GM12872 (cell line): Measurements from ENCODE around the gene STK10.

ENCODE experiments used
- TF ChIP-seq, protein P1 (sequence below): IDR thresholded peaks from 3 replicates; pipeline ENCODE4 v1.5.1; 2011; ENCODE audit warnings: low read depth, mild to moderate bottlenecking, low read length, moderate library complexity; ENCODE audit not compliant: insufficient read depth

The STK10 gene

DNA sequence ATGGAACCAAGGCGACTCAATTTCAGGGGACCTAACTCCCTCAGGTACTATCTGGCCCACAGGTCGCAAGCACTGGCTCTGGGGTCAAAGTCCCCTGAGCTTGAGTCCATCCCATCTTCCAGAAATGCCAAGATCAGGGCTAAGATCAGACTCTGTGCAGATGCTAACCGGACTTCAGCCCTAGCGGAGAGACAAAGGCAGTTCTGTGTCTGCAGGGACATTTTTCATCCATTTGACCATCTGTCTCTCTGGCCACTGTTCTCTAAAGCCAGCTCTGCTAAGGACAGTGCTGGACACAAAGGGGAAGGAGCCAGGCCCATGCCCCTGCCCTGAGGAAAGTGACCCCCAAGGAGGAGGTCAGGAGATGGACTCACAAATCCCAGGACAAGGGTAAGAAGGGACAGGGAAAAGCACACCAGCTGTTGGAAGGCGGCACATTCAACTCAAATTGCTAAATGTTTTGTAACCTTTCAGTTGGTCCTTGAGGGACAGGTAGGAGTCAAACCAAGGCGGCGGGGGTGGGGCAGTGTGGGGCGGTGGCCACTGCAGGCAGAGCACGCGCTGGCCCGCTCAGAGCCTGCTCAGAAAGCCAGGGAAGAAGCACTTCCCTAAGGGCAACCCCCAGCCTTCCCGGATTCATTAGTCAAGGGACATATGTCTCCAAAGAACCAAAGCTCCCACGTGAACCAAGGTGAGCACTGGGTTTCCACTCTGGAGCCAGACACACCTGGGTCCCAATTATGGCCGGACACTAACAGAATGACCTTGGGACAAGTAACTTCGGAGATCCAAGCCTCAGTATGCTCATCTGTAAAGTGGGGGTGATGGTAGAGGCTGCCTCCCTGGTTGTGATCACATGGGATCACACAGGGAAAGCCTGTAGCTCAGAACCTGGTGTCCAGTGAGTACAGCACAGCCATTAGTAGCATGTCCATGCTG, 42.8 kb downstream of the STK10 start:
- TF ChIP-seq, protein P1, sequence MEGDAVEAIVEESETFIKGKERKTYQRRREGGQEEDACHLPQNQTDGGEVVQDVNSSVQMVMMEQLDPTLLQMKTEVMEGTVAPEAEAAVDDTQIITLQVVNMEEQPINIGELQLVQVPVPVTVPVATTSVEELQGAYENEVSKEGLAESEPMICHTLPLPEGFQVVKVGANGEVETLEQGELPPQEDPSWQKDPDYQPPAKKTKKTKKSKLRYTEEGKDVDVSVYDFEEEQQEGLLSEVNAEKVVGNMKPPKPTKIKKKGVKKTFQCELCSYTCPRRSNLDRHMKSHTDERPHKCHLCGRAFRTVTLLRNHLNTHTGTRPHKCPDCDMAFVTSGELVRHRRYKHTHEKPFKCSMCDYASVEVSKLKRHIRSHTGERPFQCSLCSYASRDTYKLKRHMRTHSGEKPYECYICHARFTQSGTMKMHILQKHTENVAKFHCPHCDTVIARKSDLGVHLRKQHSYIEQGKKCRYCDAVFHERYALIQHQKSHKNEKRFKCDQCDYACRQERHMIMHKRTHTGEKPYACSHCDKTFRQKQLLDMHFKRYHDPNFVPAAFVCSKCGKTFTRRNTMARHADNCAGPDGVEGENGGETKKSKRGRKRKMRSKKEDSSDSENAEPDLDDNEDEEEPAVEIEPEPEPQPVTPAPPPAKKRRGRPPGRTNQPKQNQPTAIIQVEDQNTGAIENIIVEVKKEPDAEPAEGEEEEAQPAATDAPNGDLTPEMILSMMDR = no peak

DNA sequence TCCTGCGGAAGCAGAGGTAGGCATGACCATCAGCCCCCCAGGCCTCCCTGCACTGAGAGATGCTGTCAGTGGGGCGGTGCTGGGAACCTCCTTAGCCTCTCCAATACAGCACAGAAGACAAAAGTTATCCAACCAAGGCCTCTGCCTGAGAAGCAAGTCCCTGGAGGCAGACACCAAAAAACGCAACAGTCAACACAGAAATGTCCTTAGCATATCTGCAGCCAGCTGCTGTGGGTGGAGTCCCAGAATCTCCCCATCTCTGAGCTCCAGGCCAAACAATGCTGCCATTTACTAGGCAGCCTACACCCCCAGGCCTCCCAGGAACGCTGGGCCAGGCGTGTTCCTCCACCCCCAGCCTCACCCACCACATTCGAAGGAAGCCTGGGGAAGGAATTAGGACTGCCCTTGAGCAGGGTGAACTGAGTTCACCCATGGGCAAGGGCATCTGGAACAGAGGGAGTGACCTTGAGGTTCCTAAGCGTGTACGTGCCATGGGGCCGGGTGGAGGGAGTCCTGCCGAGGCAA, 43.7 kb downstream of the STK10 start:
- TF ChIP-seq, protein P1 = no peak

DNA sequence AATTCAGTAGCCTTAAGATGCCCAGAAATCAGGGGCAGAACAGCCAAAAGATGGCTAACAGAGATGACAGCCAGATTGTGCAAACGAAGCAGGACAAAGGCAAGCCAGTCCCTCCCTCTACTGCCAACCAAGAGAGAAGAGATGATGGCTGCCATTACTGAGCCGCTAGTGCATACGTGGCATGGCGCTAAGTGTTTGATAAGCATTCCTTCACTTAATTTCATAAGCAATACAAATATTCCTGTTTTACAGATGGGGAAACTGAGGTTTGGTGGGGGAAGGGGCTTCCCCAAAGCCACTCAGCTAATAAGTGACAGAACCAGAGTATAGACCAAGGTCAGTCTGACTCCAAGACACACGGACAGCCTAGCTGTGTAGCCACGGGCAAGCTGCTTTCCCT, 44.1 kb downstream of the STK10 start:
- TF ChIP-seq, protein P1 = no peak

DNA sequence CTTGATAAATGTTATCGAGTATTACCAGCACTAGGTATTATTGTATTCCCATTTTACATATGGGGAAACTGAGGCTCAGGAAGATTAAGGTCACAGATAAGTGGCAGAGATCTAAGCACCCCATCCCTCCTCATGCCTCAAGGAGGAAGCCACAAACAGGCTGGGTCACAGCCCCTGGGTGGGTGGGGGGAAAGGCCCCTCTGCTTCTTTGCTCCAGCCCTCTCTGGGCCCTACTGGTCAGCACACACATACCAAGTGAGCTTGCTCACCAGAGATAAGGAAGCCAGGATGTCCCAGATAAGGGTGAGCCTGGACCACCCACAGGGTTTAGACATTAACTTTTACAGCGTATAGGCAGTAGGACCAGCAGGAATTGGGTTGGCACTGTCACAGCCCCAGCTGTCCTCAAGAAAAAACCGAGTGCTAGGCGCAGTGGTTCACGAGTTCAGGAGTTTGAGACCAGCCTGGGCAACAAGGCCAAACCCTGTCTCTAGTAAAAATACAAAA, 45.3 kb downstream of the STK10 start:
- TF ChIP-seq, protein P1 = no peak

DNA sequence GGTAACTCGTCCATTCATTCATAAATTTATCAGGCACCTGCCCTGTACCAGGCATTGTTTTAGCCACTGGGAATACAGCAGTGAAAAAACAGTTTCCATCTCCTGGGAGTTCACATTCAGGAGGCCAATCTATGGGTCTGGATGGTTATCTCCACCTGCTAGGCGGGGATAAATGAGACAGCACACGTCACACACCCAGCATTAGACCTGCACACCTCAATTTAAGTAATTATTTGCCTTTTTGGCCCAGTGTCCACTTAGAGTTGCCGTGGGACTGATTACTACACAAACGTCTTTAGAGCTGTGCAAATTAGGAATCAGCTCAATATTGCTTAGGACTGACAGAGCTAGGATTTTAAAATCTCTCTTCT, 46.1 kb downstream of the STK10 start:
- TF ChIP-seq, protein P1 = no peak

DNA sequence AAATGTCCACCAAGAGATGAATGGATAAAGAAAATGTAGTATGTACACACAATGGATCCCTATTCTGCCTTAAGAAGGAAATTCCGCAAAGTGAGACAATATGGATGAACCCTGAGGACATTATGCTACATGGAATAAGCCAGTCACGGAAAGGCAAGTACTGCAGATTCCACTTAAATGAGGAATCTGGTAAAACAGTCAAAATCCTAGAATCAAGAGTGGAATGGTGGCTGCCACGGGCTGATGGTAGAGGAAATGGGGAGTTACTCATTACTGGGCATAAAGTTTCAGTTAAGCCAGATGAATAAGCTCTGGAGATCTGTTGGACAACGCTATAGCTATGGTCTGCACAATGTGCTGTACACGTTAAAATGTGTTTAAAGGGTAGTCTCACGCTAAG, 47.2 kb downstream of the STK10 start:
- TF ChIP-seq, protein P1 = no peak

DNA sequence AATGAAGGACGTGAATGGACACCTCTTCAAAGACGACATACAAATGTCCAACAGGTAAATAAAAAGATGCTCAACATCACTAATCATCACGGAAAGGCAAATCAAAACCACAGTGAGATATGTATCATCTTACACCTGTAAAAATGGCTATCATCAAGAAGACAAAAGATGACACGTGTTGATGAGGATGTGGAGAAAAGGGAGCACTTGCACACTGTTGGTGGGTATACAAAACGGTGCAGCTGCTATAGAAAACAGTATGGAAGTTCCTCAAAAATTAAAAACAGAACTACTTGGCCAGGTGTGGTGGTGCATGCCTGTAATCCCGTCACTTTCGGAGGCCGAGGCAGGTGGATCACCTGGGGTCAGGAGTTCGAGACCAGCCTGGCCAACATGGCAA, 47.9 kb downstream of the STK10 start:
- TF ChIP-seq, protein P1 = no peak
